Measurements from ENCODE around the gene DDX18. TPM values are rescaled to one million over a fixed set of nuclear protein-coding genes. Genes with fewer than 3 reads are reported as not detected.

The DDX18 gene
- total RNA-seq, 2 experiments from 2014 or later, result 80.7 to 93.9 TPM

DNA sequence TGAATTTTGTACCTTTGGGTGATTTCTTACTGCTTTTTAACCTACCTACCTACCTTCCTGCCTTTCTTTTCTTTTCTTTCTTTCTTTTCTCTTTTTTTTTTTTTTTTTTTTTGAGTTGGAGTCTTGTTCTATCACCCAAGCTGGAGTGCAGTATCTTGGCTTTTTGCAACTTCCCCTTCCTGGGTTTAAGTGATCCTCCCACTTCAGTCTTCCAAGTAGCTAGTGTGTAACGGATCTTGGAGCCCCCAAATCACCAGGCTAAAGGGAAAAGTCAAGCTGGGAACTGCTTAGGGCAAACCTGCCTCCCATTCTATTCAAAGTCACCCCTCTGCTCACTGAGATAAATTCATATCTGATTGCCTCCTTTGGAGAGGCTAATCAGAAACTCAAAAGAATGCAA, 61.3 kb downstream of the DDX18 start:
- Mint-ChIP-seq H3K9me3 (no peaks in the 10 kb centered on the region), H3K4me3 (no peak overlapping the region), H3K27ac (no peak overlapping the region), H3K27me3 (peaks cover 4% of the 10 kb centered on the region), H3K36me3 (ENCODE audit: low read depth) (no peaks in the 10 kb centered on the region), H3K4me1 (no peaks in the 10 kb centered on the region)
- ChIA-PET CTCF (no interaction called here), POLR2A (no interaction called here)
- no peak for DNase-seq

DNA sequence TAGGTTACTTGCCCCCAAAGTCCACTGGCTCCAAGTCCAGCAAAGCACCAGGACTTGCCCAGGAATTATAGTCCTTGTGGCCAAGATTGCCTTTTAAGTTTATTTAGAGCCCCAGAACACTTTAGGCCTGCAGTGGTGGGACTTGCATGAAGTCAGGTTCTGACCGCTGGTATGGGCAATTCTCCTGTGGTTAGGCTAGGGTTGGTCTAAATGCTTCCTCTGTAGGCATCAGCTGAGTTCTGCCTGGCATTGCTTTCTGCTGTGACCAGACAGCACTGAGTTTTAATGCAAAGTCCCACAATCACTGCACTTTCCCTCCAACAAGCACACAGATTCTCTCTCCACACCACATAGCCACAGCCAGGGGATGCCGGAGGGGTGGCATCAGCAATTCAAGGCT, 64.5 kb downstream of the DDX18 start:
- Mint-ChIP-seq H3K4me3 (no peak overlapping the region), H3K27ac (no peak overlapping the region), H3K4me1 (no peaks in the 10 kb centered on the region), H3K9me3 (peaks cover 9% of the 10 kb centered on the region), H3K27me3 (peaks cover 10% of the 10 kb centered on the region), H3K36me3 (ENCODE audit: low read depth) (no peaks in the 10 kb centered on the region)
- POLR2A ChIA-PET, result no interaction called here
- no peak for DNase-seq
- CTCF ChIA-PET, result no interaction called here

Other genes with a start within 250 kb of the DDX18 start
- gene CCDC93, start 199.4 kb downstream of the DDX18 start, total RNA-seq, result 10 to 100 TPM; 35.5 to 39.1 TPM